Measurements from ENCODE around the gene SPTBN5.

The SPTBN5 gene

DNA sequence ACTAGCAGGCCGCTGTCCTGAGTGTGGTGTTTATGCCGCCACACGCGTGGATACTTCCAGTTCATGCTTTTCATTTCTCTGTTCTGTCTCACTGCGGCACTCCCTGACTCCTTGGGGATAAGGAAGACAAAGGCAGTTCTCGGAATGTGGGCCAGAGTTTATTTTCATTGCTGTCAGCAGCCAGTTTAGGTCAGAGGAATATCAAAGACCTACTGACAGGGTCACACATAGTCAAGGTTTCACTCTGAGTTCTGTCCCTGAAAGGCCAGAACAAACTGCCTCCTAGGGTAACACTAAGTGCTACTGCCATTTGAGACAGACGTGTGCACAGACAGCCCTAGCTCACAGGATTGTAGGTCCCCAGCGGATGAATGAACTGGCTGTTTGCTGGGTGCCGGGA lies 27.3 kb upstream of the SPTBN5 start:
- no peak for DNase-seq (ENCODE audit: low read depth)
- TF ChIP-seq, protein P1, sequence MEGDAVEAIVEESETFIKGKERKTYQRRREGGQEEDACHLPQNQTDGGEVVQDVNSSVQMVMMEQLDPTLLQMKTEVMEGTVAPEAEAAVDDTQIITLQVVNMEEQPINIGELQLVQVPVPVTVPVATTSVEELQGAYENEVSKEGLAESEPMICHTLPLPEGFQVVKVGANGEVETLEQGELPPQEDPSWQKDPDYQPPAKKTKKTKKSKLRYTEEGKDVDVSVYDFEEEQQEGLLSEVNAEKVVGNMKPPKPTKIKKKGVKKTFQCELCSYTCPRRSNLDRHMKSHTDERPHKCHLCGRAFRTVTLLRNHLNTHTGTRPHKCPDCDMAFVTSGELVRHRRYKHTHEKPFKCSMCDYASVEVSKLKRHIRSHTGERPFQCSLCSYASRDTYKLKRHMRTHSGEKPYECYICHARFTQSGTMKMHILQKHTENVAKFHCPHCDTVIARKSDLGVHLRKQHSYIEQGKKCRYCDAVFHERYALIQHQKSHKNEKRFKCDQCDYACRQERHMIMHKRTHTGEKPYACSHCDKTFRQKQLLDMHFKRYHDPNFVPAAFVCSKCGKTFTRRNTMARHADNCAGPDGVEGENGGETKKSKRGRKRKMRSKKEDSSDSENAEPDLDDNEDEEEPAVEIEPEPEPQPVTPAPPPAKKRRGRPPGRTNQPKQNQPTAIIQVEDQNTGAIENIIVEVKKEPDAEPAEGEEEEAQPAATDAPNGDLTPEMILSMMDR (IDR thresholded peaks at IDR 0.05; ENCODE audit: control insufficient read depth, extremely low read depth, insufficient read depth): no peak

DNA sequence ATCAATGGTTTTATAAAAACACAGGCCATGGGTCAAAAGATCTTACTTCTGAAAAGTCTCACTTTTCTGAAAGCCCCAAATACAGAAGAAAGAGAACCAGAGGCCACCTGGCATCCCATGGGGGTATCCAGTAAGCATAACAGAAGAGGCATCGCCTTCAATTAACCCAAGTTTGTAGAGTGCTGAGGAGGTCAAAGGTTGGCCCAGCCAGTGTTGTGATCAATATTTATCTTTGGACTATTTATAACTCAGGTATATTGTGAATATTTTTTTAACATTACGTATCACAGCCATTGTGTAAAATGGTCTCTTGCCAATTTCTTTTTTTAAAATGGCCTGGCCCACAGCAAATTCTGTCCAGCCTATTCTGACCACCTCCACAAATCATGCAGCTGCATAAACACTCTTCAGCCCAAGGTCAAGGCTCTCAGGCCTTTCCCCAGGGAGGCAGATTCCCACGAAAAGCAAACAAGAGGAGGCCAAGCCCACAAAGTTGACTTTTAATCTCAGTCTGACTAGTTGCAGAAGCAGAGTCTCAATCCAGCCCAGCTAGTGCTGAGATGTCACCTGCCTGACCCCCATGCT lies 26.2 kb upstream of the SPTBN5 start:
- H3K4me3 ChIP-seq (ENCODE audit: low read depth, low read length): no peak overlapping the region
- TF ChIP-seq, protein P1 (IDR thresholded peaks at IDR 0.05; ENCODE audit: control insufficient read depth, extremely low read depth, insufficient read depth): no peak
- peak; percentile 59 for DNase-seq (ENCODE audit: low read depth)

More for the DNA sequence above, 27.3 kb upstream of the SPTBN5 start:
- H3K4me3 ChIP-seq (ENCODE audit: low read depth, low read length): no peak overlapping the region

DNA sequence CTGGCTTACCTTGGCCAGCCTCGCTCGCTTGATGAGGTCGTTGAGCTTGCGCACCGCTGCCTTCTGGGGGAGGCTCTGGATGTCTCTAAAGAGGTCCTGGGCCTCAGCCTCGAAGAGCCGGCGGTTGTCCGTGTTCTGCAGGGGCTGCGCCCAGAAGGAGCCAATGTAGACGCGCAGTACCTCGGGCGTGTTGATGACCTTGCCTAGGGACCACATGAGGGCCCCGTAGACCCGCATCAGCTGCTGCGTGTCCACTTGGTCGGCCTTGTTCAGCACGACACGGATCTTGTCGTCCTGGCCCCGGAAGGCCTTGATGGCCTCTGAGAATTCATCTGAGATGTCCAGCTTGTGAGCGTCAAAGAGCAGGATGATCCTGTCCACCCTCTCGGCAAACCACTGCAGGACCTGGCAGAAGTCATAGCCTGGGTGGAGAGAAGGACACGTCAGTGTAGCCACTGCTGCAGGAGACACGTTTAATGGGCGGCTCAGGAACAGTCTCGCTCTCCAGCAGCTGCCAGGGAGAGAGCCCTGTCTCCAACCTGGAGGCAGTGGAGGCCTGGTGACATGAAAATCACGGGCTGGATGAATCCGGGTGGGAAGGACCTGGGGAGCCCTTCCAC lies 25.5 kb upstream of the SPTBN5 start:
- DNase-seq (ENCODE audit: low read depth): no peak
- H3K4me3 ChIP-seq (ENCODE audit: low read depth, low read length): no peak overlapping the region
- TF ChIP-seq, protein P1 (IDR thresholded peaks at IDR 0.05; ENCODE audit: control insufficient read depth, extremely low read depth, insufficient read depth): no peak

DNA sequence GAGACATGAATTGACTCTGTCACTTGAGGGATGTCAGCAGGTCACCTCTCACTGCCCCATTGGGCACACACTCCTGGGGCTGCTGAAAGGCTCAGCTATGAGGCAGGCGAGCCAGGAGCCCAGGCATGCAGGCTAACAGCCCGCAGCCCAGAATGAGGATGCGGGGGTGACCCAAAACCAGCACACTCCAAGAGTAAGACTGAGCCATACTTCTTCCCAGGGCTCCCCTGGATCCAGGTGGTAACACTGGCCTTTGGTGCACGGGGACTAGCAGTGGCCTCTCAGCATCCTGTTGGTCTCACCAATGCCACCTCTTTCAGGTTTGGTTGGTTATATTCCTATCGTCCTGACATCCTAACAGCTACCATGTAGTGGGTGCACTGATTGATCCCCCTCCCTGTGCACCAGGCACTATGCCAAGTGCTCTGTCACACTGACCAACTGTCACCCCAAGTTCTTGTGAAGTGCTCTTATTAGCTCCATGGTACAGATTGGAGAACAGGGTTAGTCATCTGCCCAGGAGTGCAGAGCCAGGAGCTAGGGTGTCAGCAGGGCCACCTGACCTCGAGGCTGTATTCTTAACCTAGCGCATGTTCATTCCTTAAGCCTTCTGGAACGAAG lies 24.8 kb upstream of the SPTBN5 start:
- no peak for DNase-seq (ENCODE audit: low read depth)
- TF ChIP-seq, protein P1 (IDR thresholded peaks at IDR 0.05; ENCODE audit: control insufficient read depth, extremely low read depth, insufficient read depth): no peak
- H3K4me3 ChIP-seq (ENCODE audit: low read depth, low read length): no peak overlapping the region

DNA sequence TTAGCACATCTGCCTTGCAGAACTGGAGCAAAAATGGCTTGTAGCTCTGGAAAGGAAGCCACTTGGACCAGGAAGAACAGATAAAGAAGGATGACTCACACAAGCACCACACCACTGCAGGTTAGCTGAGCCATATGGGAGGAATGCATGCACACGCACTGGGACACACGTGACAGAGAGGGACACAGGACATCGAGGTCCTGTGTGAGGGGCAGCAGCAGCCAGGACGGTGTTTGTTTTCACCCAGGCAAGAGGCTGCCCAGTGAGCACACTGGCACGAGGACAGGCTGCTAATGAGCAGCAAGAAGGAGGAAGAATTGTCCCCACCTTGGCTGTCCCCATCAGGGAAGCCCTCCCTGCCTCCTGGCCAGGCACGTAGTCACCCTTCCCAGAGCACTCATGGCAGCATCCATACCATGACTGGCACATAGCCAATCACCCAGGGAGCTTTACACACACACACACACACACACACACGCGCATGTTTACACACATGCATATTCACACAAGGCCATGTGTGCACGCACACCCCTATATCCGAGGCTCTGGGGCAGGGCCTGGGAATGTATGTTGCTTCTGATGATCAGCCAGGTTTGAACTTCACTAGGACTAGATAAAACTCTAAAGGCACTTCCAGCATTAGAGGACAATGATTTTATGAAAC lies 24.0 kb upstream of the SPTBN5 start:
- DNase-seq (ENCODE audit: low read depth): no peak
- TF ChIP-seq, protein P1 (IDR thresholded peaks at IDR 0.05; ENCODE audit: control insufficient read depth, extremely low read depth, insufficient read depth): no peak
- no peak overlapping the region for H3K4me3 ChIP-seq (ENCODE audit: low read depth, low read length)

DNA sequence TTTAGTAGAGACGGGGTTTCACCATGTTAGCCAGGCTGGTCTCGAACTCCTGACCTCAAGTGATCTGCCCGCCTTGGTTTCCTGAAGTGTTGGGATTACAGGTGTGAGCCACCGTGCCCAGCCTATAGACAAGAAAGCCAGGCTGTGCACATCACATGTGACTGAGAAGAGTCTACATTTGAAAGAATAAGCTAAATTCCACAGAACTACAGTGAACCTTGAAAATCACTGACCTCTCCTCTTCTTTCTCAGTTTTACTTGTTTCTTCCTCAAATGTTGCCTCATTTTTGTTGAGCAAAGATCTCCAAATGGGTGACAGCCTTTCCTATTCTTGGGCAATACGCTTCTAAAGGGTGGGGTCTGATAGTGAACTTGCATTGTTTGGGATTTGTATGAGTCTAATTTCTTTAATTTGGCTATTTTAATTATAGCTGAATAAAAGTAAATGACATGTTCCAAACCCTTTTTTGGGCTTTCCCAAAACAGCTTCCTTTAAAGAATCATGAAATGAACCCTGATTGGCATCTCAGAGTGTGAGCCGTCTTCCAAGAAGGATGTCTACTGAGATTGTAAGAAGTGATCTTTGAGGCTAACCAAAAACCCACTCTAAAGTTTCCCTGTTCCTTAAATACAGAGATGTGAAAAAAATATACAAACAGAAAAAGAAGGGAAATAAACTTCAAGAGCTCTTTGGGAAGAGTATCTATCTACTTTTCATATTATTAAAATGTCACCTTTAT lies 21.6 kb upstream of the SPTBN5 start:
- no peak for DNase-seq (ENCODE audit: low read depth)
- no peak overlapping the region for H3K4me3 ChIP-seq (ENCODE audit: low read depth, low read length)
- TF ChIP-seq, protein P1 (IDR thresholded peaks at IDR 0.05; ENCODE audit: control insufficient read depth, extremely low read depth, insufficient read depth): no peak
